ENCODE results near the gene STOX1.
A peak's percentile ranks its signal among the peaks of the same experiment; 100 is the strongest.
"Not testable (repeated sequence)": the region's sequence is repeated elsewhere in the genome, so short reads cannot be mapped to it uniquely, and the experiment has no call there.

Gene STOX1

DNA sequence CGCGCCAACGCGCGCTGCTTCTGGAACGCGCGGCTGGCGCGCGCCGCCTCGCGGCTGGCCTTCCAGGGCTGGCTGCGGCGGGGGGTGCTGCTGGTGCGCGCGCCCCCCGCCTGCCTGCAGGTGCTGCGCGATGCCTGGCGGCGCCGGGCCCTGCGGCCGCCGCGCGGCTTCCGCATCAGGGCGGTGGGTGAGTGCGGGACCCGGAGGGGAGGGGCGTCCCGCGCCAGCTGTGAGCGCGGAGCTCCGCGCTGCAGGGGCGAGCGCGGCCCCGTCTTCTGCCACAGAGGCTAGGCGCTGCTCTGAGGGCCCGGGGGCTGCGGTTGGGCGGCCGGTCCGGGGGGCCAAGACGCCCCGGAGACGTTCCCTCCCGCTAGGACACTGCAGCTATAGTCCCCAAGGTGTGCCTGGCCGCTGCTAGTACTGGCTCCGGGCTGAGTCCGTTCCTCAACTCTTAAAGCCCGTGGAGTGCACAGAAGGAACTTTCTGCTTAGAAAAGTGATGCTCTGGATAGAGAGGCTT lies 811 bp downstream of the STOX1 start:
- DNase-seq (ENCODE audit: low spot score), result not testable (repeated sequence)

DNA sequence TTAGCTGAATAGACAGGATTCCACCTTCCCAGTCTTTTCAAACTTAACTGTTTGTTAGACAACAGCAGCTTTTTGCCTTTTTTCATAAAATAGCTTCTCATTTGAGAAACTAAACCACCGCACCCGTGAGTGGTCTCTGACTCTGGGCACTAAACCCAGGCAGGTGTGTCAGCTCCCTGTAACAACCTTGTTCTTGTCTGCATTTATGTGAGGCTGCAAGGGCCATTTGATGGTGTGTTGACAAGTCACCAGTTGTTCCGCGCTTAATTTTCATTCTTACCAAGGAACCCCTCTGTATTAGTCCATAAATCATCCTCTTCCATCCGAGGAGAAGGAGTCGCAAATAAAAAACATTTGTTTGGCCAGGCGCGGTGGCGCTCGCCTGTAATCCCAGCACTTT lies 1.5 kb downstream of the STOX1 start:
- DNase-seq (ENCODE audit: low spot score) (no peak), FAIRE-seq (no peak)

More for the DNA sequence above, 811 bp downstream of the STOX1 start:
- FAIRE-seq, result not testable (repeated sequence)

DNA sequence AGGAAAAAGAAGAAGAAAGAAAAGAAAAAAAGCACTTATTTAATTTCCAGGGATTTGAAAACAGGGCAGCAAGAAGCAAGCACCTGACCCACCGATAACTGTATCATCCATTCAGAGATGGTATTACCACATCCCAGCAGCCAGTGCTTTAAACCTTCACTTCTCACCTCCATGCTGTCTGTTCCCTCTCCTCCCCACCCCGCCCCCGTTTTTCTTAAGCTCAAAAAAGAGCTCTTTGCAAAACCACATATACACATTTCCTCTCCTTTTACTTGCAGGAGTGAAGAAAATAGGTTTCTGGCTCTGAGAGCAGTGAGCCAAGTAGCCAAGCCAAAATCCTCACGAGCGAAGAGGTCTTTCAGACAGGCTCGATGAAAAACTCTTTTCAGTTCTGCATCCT lies 2.2 kb downstream of the STOX1 start:
- no peak for DNase-seq (ENCODE audit: low spot score)
- FAIRE-seq, result no peak

DNA sequence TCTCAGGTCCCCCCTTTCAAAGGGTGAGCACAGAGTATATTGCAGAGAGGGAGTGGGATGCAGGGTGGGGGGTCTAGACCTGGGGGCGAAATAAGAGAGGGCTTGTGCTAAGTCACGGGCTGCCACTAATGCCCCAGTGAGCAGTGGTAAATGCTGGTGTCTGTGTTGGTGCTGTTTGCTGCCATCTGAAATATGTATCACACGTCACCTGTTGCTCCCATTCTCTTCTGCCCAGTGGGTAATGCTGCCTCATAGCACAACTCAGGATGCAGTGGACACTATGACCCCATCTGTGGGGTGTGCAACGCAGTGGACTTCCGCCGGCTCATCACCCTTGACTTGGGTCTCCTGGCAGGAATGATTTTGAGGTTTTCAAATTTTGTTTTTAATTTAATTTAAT lies 2.6 kb downstream of the STOX1 start:
- no peak for DNase-seq (ENCODE audit: low spot score)
- no peak for FAIRE-seq

DNA sequence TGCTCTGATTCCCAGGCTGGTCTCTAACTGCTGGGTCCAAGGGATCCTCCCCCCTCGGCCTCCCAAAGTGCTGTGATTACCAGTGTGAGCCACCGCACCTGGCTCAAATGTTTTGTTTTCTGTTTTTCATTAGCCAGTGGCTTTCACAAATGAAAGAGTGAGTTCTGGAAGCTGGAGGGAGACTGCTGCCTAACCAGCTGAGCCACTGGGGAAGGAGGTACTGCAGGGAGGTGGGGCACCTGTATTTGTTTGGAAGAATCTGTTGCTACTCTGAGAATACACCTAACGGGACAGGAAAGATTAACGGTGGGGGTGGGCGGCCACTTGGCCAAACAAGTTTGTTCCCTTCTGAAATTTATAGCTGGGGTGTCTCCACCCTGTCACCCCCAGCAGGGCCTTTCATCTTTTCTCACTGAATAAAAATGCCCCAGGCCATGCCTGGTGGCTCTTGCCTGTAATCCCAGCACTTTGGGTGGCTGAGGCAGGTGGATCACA lies 4.7 kb downstream of the STOX1 start:
- DNase-seq (ENCODE audit: low spot score) (no peak), FAIRE-seq (no peak)

DNA sequence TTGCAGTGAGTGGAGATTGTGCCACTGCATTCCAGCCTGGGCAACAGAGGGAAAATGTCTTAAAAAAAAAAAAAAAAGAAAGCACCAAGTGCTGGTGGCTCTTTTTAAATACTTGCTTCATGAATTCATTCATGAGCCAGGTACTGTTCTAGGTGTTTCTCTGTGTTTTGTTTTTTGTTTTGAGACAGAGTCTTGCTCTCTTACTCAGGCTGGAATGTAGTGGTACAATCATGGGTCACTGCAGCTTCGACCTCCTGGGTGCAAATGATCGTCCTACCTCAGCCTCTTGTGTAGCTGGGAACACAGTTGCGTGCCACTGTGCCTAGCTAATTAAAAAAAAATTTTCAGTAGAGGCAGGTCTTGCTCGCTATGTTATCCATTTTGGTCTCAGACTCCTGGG lies 5.3 kb downstream of the STOX1 start:
- FAIRE-seq (no peak), DNase-seq (ENCODE audit: low spot score) (no peak)

DNA sequence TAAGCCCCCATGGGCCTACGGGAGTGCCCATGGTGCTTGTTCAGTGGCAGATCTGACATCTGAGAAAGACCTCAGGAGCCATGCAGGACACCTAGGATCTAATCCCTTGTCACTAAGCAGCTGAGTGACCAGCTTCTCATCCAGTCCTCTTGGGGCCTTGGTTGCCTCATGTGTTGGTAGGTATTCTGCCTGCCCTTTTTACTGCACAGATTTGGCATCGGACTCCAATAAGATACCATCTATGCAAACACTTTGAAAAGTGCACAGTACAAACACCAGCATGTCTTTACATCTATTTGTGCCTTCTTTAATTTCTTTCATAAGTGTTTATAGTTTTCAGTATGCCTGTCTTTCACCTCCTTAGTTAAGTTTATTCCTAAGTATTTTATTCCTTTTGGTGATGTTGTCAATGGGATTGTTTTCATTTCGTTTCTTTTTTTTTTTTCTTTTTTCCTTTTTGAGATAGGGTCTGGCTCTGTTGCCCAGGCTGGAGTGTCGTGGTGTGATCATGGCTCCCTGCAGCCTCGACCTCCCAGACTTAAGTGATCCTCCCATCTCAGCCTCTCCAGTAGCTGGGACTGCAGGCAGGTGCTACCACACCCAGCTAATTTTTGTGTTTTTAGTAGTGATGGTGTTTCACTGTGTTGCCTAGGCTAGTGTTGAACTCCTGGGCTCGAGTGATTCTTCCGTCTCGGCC lies 10.4 kb downstream of the STOX1 start:
- no peak for DNase-seq (ENCODE audit: low spot score)
- FAIRE-seq, result no peak

DNA sequence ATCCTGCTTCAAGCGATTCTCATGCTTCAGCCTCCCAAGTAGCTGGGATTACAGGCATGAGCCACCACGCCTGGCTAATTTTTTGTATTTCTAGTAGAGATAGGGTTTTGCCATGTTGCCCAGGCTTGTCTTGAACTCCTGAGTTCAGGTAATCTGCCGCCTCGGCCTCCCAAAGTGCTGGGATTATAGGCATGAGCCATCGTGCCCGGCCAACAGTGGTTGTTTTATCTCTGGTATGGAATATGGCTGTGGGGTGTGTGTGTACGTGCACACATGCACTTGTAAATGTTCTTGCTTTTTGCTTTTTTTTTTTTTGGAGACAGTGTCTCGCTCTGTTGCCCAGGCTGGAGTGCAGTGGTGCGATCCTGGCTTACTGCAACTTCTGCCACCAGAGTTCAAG lies 13.3 kb downstream of the STOX1 start:
- not testable (repeated sequence) for FAIRE-seq; DNase-seq (ENCODE audit: low spot score)

DNA sequence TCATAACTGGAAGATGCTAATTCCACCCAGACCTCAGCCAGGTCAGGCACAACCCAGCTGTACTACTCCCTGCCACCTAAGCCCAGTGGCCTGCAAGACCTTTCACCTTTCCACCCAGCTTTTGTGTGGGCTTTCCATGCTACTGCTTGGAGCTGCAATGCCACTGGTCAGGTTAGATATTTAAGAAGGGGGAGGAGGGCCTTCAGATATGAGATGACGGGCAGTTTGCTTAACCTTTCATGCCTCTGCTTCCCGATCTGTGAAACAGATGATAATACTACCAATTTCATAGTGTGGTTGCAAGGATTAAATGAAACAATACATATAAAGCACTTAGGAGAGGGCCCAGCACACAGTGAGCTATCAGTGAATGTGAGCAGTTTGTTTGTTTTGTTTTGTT lies 20.9 kb downstream of the STOX1 start:
- FAIRE-seq (no peak), DNase-seq (ENCODE audit: low spot score) (no peak)

DNA sequence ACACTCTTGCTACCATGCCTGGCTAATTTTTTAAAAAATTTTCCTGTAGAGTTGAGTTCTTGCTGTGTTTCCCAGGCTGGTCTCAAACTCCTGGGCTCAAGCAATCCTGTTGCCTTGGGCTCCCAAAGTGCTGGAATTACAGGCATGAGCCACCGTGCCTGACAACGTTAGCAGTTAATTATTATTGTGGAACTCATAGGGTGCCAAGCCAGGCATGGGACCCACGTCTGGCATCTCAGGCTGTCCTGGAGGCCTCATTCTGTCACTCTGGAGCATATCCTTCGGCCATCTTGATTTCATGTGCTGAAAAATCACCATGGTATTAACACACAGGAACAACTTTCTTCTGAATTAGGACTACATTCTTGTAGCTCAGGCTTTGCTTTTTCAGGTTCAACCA lies 21.5 kb downstream of the STOX1 start:
- FAIRE-seq, result no peak
- DNase-seq (ENCODE audit: low spot score), result no peak

DNA sequence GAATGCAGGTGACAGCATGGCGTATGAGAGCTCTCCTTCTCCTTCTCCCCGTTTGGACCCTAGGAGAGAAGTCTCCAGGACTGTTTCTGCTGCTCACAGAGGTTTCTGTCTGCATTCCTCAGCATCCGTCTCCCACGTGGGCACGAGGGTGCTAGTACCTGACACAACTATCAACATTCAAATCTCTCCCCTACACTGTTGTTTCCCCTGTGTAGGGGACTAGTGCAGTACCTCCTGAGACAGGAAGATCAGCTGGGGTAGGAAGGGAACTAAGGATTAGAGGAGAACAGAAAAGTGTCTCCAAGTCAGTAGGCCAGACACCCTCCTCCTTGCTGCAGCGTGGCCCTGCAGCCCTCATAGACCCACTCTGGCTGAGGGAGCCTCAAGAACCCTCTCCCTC lies 29.0 kb downstream of the STOX1 start:
- no peak for DNase-seq (ENCODE audit: low spot score)
- no peak for FAIRE-seq

DNA sequence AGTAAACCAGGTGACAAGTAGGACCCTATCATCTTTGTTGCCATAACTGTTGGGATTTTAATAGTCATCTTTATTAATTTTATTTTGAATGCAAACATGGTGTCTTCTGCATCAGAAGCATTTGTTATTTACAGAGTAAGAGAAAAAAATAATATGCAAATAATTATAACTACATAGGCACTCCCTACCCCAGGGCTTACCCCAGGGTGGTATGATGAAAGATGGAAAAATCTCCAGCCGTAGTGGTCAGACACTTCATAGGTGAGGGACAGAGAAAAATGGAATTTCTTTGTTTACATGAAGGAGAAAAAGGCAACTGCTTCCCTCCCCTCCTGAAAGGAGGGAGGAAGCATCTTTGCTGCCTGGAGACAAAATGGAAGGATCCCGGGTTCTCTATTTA lies 29.7 kb downstream of the STOX1 start:
- no peak for FAIRE-seq
- DNase-seq (ENCODE audit: low spot score), result no peak

DNA sequence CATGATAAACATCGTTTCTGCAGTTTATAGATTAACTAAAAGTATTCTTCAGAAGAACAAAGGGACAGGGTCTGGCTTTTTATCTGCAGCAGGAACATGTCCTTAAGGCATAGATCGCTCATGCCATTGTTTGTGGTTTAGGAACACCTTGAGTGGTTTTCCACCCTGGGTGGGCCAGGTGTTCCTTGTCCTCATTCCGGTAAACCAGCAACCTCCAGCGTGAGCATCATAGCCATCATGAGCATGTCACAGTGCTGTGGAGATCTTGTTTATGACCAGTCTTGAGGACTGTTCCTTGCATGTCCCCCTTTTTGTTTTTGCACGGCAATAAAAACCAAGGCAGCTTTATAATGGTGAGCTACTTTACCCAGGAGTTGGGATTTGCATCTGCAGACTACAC lies 33.9 kb downstream of the STOX1 start:
- no peak for DNase-seq (ENCODE audit: low spot score)
- FAIRE-seq, result no peak

DNA sequence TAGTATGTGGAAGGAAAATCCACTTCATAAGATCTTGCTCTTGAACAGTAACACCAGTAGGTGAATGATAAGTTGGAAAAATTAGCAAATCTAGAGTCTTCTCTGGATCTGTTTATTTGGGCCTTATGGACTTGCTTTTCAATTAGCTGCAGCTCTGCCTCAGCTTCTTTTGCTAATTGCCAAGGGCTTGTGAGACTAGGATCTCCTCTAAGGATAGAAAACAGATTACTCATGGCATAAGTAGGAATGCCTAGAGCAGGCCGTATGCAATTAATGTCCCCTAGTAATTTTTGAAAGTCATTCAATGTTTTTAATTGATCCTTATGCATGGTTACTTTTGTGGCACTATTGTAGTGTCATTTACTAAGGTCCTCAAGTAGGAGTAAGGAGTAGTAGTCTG lies 37.3 kb downstream of the STOX1 start:
- no peak for DNase-seq (ENCODE audit: low spot score)
- FAIRE-seq, result no peak

DNA sequence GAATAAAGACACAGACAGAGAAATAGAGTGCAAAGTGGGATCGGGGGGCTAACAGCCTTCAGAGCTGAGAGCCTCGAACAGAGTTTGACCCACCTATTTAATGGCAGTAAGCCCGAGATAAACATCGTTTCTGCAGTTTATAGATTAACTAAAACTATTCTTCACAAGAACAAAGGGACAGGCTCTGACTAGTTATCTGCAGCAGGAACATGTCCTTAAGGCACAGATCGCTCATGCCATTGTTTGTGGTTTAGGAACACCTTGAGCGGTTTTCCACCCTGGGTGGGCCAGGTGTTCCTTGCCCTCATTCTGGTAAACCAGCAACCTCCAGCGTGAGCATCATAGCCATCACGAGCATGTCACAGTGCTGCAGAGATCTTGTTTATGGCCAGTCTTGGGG lies 40.8 kb downstream of the STOX1 start:
- not testable (repeated sequence) for DNase-seq (ENCODE audit: low spot score); FAIRE-seq

DNA sequence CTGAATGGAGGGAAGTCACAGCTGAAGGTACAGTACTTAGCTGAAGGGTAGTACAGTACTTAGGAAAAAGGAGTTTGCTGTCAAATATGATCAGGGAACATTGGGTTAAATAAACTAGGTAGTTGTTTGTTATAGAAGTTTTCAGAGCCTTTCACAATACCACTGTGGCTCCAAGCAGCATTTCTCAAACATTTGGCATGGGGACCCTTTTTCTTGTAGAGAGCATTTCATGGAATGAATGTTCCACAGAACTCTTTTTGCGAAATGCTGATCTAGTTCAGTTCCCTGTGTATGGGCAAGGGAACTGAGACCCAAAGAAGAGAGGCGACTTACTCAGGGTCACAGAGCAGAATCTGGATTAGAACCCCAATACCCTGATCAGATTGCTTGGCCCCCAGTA lies 42.3 kb downstream of the STOX1 start:
- no peak for DNase-seq (ENCODE audit: low spot score)
- no peak for FAIRE-seq

DNA sequence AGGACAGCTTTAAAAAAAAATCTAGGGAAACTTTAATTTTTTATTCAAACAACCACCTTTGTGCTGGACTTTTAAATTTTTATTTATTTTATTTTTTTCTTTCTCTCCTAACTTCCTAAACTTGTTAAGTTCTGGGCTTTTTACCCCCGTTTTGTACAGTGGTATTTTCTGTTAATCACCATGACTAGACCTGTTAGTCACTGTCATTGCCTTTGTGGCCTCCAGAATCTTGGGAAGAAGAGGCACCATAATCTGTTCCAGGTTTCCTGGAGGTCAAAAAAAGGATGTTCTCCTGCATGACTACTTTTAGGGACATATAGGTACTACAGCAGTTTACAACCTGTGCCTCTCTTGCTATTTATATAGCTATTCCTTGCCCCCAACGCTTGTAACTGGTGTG lies 42.7 kb downstream of the STOX1 start:
- DNase-seq (ENCODE audit: low spot score) (no peak), FAIRE-seq (no peak)

DNA sequence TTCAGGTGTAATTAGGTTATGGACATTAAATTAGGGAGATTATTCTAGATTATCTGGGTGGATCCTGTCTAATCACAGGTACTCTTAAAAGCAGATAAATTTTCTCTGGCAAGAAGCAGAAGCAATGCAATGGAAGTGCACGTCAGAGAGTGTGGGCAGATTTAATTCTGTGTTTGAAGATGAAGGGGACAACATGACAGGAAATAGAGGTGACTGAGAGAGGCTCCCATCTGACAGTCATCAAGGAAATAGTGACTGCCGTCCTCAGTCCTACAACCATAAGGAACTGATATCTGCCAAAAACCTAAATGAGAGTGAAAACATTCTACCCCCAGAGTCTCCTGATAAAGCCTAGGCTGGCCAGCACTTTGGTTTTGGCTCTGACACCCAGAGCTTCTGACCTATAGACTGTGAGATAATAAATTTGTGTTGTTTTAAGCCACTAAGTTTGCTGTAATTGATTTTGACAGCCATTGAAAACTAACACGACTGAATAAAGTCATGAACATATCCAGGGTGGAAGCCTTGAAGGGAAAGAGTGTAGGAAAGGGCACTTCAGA lies 43.3 kb downstream of the STOX1 start:
- FAIRE-seq (no peak), DNase-seq (ENCODE audit: low spot score) (no peak)

DNA sequence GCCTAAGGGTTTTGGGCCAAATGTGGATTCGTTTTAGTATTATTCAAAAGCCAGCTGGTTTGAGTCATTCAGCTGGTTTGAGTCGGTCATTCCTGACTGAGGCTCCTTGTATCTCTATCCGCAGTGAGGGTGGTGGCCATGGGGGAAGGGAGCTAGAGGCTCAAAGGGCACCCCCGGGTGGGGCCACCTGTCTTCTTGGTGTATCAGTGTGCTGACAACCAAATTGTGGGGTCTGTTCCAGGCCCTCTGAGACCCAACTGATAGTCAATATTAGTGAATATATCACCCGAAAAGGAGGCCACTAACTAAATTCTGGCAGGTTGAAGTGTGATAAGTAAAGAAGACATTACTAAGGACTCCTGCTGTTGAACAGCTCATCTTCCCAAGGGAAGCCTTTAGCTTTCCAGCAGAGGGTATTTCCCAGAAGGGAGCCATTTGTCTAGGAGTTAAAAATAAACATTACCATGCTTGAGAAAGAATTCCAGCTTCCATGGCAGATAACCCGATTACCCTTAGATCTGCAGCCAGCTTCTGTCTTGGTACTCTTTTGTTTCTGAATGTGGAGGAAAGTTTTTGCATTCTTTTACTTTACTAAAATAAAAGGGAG lies 43.9 kb downstream of the STOX1 start:
- FAIRE-seq (peak; percentile 50), DNase-seq (ENCODE audit: low spot score) (peak; percentile 61)

DNA sequence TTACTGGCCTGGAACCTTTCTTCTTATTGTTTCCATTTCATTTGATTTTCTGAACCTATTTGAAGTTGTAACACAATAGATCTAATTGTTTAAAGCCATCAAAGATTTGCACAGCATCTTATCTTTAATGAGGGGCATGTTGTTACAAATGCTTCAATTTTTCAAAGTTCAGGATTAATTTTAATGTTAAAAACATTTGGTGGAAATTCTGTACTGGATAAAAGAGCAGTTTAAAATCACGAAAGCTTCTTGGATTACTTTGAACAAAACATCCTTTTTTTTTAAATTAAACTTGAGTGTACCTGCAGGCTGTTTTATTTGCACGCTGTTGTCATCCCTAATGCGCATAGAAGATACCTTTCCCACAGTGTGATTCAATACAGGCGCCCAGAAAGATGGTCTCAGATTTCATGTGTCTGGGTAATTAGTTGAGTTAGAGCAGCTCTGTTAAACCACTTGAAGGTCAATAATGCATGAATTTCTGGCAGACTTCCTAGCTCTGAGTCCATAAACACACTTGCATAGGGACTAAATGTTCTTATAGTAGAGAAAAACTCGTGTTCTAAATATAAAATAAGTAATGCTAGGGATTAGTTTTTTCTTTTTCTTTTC lies 44.5 kb downstream of the STOX1 start:
- FAIRE-seq, result peak; percentile 83
- peak; percentile 56 for DNase-seq (ENCODE audit: low spot score)

DNA sequence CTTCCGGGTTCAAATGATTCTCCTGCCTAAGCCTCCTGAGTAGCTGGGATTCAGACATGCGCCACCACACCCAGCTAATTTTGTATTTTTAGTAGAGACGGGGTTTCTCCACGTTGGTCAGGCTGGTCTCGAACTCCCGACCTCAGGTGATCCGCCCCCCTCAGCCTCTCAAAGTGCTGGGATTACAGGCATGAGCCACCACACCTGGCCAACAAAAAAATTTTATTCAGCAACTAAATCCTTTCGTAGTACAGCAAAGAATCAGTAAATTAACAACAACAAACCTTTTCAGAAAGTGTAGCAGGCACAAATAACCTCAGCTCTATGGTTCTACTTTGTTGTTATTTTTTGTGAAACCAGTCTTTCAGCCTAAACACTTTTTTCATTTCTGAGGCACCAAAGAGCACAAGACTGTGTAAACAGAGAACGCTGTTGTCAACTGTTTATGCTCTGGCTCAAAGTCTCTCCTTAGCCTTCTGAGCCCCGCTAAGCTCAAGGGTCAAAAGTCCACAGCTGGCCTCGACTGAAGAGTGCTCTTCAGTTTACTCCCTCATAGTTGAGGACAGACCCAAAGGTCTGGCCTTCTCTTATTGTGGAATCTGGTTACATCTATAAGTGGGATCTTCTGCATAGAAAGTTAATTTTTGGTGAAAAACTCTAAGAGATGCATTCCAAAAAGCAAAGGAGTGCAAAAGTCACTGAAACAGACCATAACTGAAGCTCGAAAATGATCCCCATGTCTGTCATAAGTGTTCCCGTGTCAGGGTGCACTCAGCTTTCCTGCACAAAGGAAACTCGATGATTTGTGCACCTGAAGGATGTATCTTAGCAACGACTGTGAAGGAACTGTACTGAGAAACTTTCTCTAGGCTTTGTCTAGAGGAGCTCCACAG lies 49.2 kb downstream of the STOX1 start:
- FAIRE-seq, result no peak
- DNase-seq (ENCODE audit: low spot score), result no peak

All from RCC 7860 (cell line).